H9 (cell line): ENCODE data around the gene ZNF732. TPM values are rescaled to one million over a fixed set of nuclear protein-coding genes. Genes with fewer than 3 reads are reported as not detected.
"Not testable (repeated sequence)": the region's sequence is repeated elsewhere in the genome, so short reads cannot be mapped to it uniquely, and the experiment has no call there.

ENCODE experiments used
- DNase-seq: peaks from one replicate; pipeline ENCODE4 v3.0.0-alpha.2; 2017
- H2AFZ ChIP-seq: one replicate; pipeline ENCODE4 v1.6.1; 2013; ENCODE audit warnings: mild to moderate bottlenecking, low read length, control low read depth, moderate library complexity
- H2AK5ac ChIP-seq: 2 replicates; pipeline ENCODE4 v1.6.1; 2013; ENCODE audit warnings: low read length, control low read depth, mixed read lengths; ENCODE audit not compliant: insufficient read length
- H2BK120ac ChIP-seq: one replicate; pipeline ENCODE4 v1.6.1; 2013; ENCODE audit warnings: low read depth, mild to moderate bottlenecking, low read length, control low read depth, inconsistent platforms; ENCODE audit not compliant: poor library complexity, severe bottlenecking
- H2BK12ac ChIP-seq: 2 replicates; pipeline ENCODE4 v1.6.1; 2013; ENCODE audit warnings: low read length, control low read depth, mixed read lengths, low read depth; ENCODE audit not compliant: insufficient read length
- H2BK15ac ChIP-seq: 2 replicates; pipeline ENCODE4 v1.6.1; 2013; ENCODE audit warnings: low read depth, low read length, control low read depth
- H2BK20ac ChIP-seq: one replicate; pipeline ENCODE4 v1.6.1; 2013; ENCODE audit warnings: low read depth, mild to moderate bottlenecking, low read length, control low read depth, inconsistent platforms; ENCODE audit not compliant: poor library complexity, severe bottlenecking
- H2BK5ac ChIP-seq: 2 replicates; pipeline ENCODE4 v1.6.1; 2013; ENCODE audit warnings: low read length, control low read depth, mixed read lengths; ENCODE audit not compliant: insufficient read length
- H3K14ac ChIP-seq: 2 replicates; pipeline ENCODE4 v1.6.1; 2013; ENCODE audit warnings: low read length, control low read depth; ENCODE audit not compliant: insufficient read depth
- H3K18ac ChIP-seq: 2 replicates; pipeline ENCODE4 v1.6.1; 2013; ENCODE audit warnings: low read depth, mild to moderate bottlenecking, mixed read lengths, low read length, control low read depth; ENCODE audit not compliant: insufficient read length
- H3K23ac ChIP-seq: 2 replicates; pipeline ENCODE4 v1.6.1; 2013; ENCODE audit warnings: low read length, control low read depth, mixed read lengths, low read depth; ENCODE audit not compliant: insufficient read length
- H3K23me2 ChIP-seq: 2 replicates; pipeline ENCODE4 v1.6.1; 2013; ENCODE audit warnings: low read depth, mild to moderate bottlenecking, mixed read lengths, low read length, control low read depth; ENCODE audit not compliant: insufficient read length, poor library complexity, severe bottlenecking
- H3K27ac ChIP-seq: 2 replicates; pipeline ENCODE4 v1.5.1; 2013; ENCODE audit warnings: low read length, control low read depth, mixed read lengths, low read depth; ENCODE audit not compliant: insufficient read length
- H3K27me3 ChIP-seq: 2 replicates; pipeline ENCODE4 v1.6.1; 2013; ENCODE audit warnings: low read length, control low read depth, inconsistent platforms; ENCODE audit not compliant: insufficient read depth
- H3K4ac ChIP-seq: 2 replicates; pipeline ENCODE4 v1.6.1; 2013; ENCODE audit warnings: low read depth, mild to moderate bottlenecking, control low read depth, inconsistent platforms, low read length, moderate library complexity
- H3K4me1 ChIP-seq: 2 replicates; pipeline ENCODE4 v1.6.1; 2013; ENCODE audit warnings: low read length, control low read depth, inconsistent platforms; ENCODE audit not compliant: insufficient read depth
- H3K4me2 ChIP-seq: 2 replicates; pipeline ENCODE4 v1.6.1; 2013; ENCODE audit warnings: low read length, control low read depth, mixed read lengths; ENCODE audit not compliant: insufficient read length, insufficient read depth
- H3K56ac ChIP-seq: 2 replicates; pipeline ENCODE4 v1.6.1; 2013; ENCODE audit warnings: low read depth, mild to moderate bottlenecking, mixed read lengths, low read length, control low read depth; ENCODE audit not compliant: insufficient read length
- H3K79me1 ChIP-seq: 2 replicates; pipeline ENCODE4 v1.6.1; 2013; ENCODE audit warnings: low read depth, mild to moderate bottlenecking, moderate library complexity, low read length, control low read depth, inconsistent platforms; ENCODE audit not compliant: insufficient read depth, poor library complexity, severe bottlenecking
- H3K79me2 ChIP-seq: 2 replicates; pipeline ENCODE4 v1.6.1; 2013; ENCODE audit warnings: low read length, control low read depth, inconsistent platforms; ENCODE audit not compliant: insufficient read depth
- H3K9ac ChIP-seq: 2 replicates; pipeline ENCODE4 v1.6.1; 2013; ENCODE audit warnings: low read length, control low read depth, mixed read lengths; ENCODE audit not compliant: insufficient read length; ENCODE audit errors: extremely low read depth
- H3K9me3 ChIP-seq: one replicate; pipeline ENCODE4 v1.6.1; 2013; ENCODE audit warnings: low read depth, low read length, inconsistent platforms; ENCODE audit not compliant: control insufficient read depth
- H3T11ph ChIP-seq: one replicate; pipeline ENCODE4 v1.6.1; 2013; ENCODE audit warnings: mild to moderate bottlenecking, low read length, control low read depth, inconsistent platforms
- H4K20me1 ChIP-seq: one replicate; pipeline ENCODE4 v1.6.1; 2013; ENCODE audit not compliant: control insufficient read depth, insufficient read length, insufficient read depth
- H4K5ac ChIP-seq: 2 replicates; pipeline ENCODE4 v1.6.1; 2013; ENCODE audit warnings: low read depth, mild to moderate bottlenecking, mixed read lengths, low read length, control low read depth; ENCODE audit not compliant: insufficient read length
- H4K8ac ChIP-seq: replicated peaks from 2 replicates; pipeline ENCODE4 v1.6.1; 2013; ENCODE audit warnings: low read length, control low read depth, mixed read lengths, low read depth; ENCODE audit not compliant: insufficient read length
- H4K91ac ChIP-seq: 2 replicates; pipeline ENCODE4 v1.6.1; 2013; ENCODE audit warnings: low read depth, mild to moderate bottlenecking, moderate library complexity, mixed read lengths, low read length, control low read depth; ENCODE audit not compliant: insufficient read length
- H3K27ac Mint-ChIP-seq, 3 experiments: 2 replicates in 2 of 3; 3 replicates in 1 of 3; pipeline ENCODE4 v1.8.0; 2020 to 2021; ENCODE audit warnings: mixed read lengths in 3 of 3, mild to moderate bottlenecking in 1 of 3, moderate library complexity in 1 of 3
- H3K27me3 Mint-ChIP-seq: 2 replicates; pipeline ENCODE4 v1.8.0; 2021; ENCODE audit warnings: low read depth, mild to moderate bottlenecking, moderate library complexity, mixed read lengths
- H3K36me3 Mint-ChIP-seq, 3 experiments: 2 replicates in 2 of 3; 3 replicates in 1 of 3; pipeline ENCODE4 v1.8.0; 2020 to 2021; ENCODE audit warnings: low read depth in 3 of 3, mixed read lengths in 3 of 3; ENCODE audit not compliant: insufficient read depth in 1 of 3
- H3K4me1 Mint-ChIP-seq, 2 experiments: 2 replicates each; pipeline ENCODE4 v1.8.0; 2020; ENCODE audit warnings: mixed read lengths in 2 of 2
- H3K4me3 Mint-ChIP-seq, 2 experiments: 2 replicates in 1 of 2; 3 replicates in 1 of 2; pipeline ENCODE4 v1.8.0; 2020 to 2021; ENCODE audit warnings: mild to moderate bottlenecking in 2 of 2, mixed read lengths in 2 of 2, moderate library complexity in 1 of 2
- H3K9me3 Mint-ChIP-seq, 2 experiments: 2 replicates in 1 of 2; 3 replicates in 1 of 2; pipeline ENCODE4 v1.8.0; 2020; ENCODE audit warnings: mild to moderate bottlenecking in 2 of 2, mixed read lengths in 2 of 2, moderate library complexity in 1 of 2
- CTCF ChIP-seq: fragments of 200-600 bp; sonication (generic); conservative IDR thresholded peaks from 3 replicates; pipeline ENCODE4 v1.8.0; 2021; ENCODE audit warnings: antibody characterized with exemption, mild to moderate bottlenecking
- WGBS: extraction: QIAGEN DNeasy Blood & Tissue Kit; methylation state at CpG from one replicate; pipeline ENCODE4 v1.1.7; 2013; ENCODE audit warnings: missing lambda C conversion rate, low lambda C conversion rate, mixed read lengths; ENCODE audit not compliant: insufficient read length; ENCODE audit errors: extremely low coverage; 5-methylcytosine and 5-hydroxymethylcytosine counted together
- total RNA-seq: library from RNA; stranded (reverse); gene quantifications from 2 replicates; pipeline ENCODE4 v1.2.1, GENCODE V29; 2021

ZNF732 gene
- total RNA-seq, 1 experiment from 2014 or later: 13.6 TPM

- peaks cover 74 to 82% of the 10 kb centered on the region in 2 experiments for H3K9me3 Mint-ChIP-seq
These were observed 1.3 kb upstream of the ZNF732 start for GRCh38 chr4:306551-306961.

GRCh38 chr4:304516-304915 lies 758 bp downstream of the ZNF732 start:
- not testable (repeated sequence) for H3K18ac ChIP-seq, H3T11ph ChIP-seq, DNase-seq, H2AK5ac ChIP-seq, H3K4ac ChIP-seq, H2BK120ac ChIP-seq, H3K27me3 ChIP-seq, H3K23me2 ChIP-seq, H3K23ac ChIP-seq, H2AFZ ChIP-seq, H4K8ac ChIP-seq, H3K27ac ChIP-seq, H2BK15ac ChIP-seq, H4K20me1 ChIP-seq, H2BK12ac ChIP-seq, H3K79me1 ChIP-seq, H2BK5ac ChIP-seq, H3K9me3 ChIP-seq, H4K5ac ChIP-seq, H2BK20ac ChIP-seq, H3K27me3 Mint-ChIP-seq, H3K4me1 ChIP-seq
- Mint-ChIP-seq H3K4me3 (peak overlapping the region; percentile 80 to 86), H3K9me3 (peaks cover 72 to 78% of the 10 kb centered on the region in 2 experiments), H3K27ac (peak overlapping the region in 1 of 3 experiments; percentile 53; a peak in 1 of 7 replicates), H3K4me1 (peaks cover 5 to 10% of the 10 kb centered on the region in 2 experiments), H3K36me3 (peaks cover 22 to 26% (median 22%) of the 10 kb centered on the region in 3 experiments)
- WGBS: no CpG with 5 or more reads among the region's 20 CpGs
- Histone ChIP-seq H3K56ac (peak overlapping the region; percentile 94), H4K91ac (peak overlapping the region; percentile 82), H3K79me2 (peaks cover 36% of the 10 kb centered on the region; the same call in 1 of the 2 replicates), H3K9ac (peak overlapping the region; percentile 99), H3K4me2 (peak overlapping the region; percentile 92), H3K14ac (peak overlapping the region; percentile 98)

More at GRCh38 chr4:306551-306961, 1.3 kb upstream of the ZNF732 start:
- no peak for DNase-seq
- H4K91ac ChIP-seq: no peak overlapping the region
- no peak overlapping the region for H3K9ac ChIP-seq
- Mint-ChIP-seq H3K4me1 (peaks cover 5 to 10% of the 10 kb centered on the region in 2 experiments), H3K27ac (no peak overlapping the region), H3K27me3 (no peaks in the 10 kb centered on the region; the same call in none of the 2 replicates), H3K36me3 (peaks cover 22 to 27% (median 22%) of the 10 kb centered on the region in 3 experiments), H3K4me3 (no peak overlapping the region)
- no peak overlapping the region for H2BK5ac ChIP-seq
- H2BK15ac ChIP-seq: no peak overlapping the region
- peaks cover 29% of the 10 kb centered on the region; the same call in 1 of the 2 replicates for H3K79me2 ChIP-seq
- no peak overlapping the region for H3T11ph ChIP-seq
- H3K18ac ChIP-seq: no peak overlapping the region
- peaks cover 3% of the 10 kb centered on the region for H3K23me2 ChIP-seq
- peaks cover 5% of the 10 kb centered on the region for H3K79me1 ChIP-seq
- WGBS: no CpG with 5 or more reads among the region's 3 CpGs
- no peak overlapping the region for H2BK20ac ChIP-seq
- no peak overlapping the region for H4K5ac ChIP-seq
- H3K4me1 ChIP-seq: peaks cover 5% of the 10 kb centered on the region; the same call in 1 of the 2 replicates
- H4K8ac ChIP-seq: no peak overlapping the region
- H3K27ac ChIP-seq: no peak overlapping the region
- H3K27me3 ChIP-seq: no peaks in the 10 kb centered on the region
- no peak overlapping the region for H2AFZ ChIP-seq
- H3K4me2 ChIP-seq: no peak overlapping the region
- no peak overlapping the region for H2AK5ac ChIP-seq
- no peak overlapping the region for H3K23ac ChIP-seq
- no peaks in the 10 kb centered on the region for H4K20me1 ChIP-seq
- no peak overlapping the region for H2BK120ac ChIP-seq
- TF ChIP-seq CTCF: no peak
- H2BK12ac ChIP-seq: no peak overlapping the region
- no peak overlapping the region for H3K4ac ChIP-seq
- no peak overlapping the region for H3K56ac ChIP-seq
- no peak overlapping the region for H3K14ac ChIP-seq
- H3K9me3 ChIP-seq: no peaks in the 10 kb centered on the region
